GM20000 (cell line): ENCODE results near the gene PRICKLE2.

Experiments used
- DNase-seq: peaks from one replicate; pipeline ENCODE4 v3.0.0; 2012; ENCODE audit warnings: low spot score
- CTCF ChIP-seq: IDR thresholded peaks from 2 replicates; pipeline ENCODE4 v1.5.1; 2012; ENCODE audit warnings: mild to moderate bottlenecking, control low read depth; ENCODE audit errors: extremely low read depth, missing control alignments

Gene PRICKLE2

GRCh38 chr3:64186667-64187064 lies 38.6 kb downstream of the PRICKLE2 start:
- no peak for DNase-seq
- TF ChIP-seq CTCF: no peak

- DNase-seq: no peak
- no peak for TF ChIP-seq CTCF
These were observed 39.8 kb downstream of the PRICKLE2 start for GRCh38 chr3:64185436-64185835.

GRCh38 chr3:64184621-64185020 lies 40.6 kb downstream of the PRICKLE2 start:
- no peak for DNase-seq
- TF ChIP-seq CTCF: no peak

GRCh38 chr3:64179860-64180259 lies 45.4 kb downstream of the PRICKLE2 start:
- no peak for TF ChIP-seq CTCF
- no peak for DNase-seq

GRCh38 chr3:64179249-64179648 lies 46.0 kb downstream of the PRICKLE2 start:
- DNase-seq: no peak
- TF ChIP-seq CTCF: no peak

GRCh38 chr3:64178419-64178818 lies 46.8 kb downstream of the PRICKLE2 start:
- TF ChIP-seq CTCF: no peak
- DNase-seq: no peak

- no peak for TF ChIP-seq CTCF
- no peak for DNase-seq
These were observed 48.7 kb downstream of the PRICKLE2 start for GRCh38 chr3:64176461-64176996.
